Activated naive CD8-positive, alpha-beta T cell treated with anti-CD3 and anti-CD28 coated beads for 36 hours (primary cell): ENCODE results near the gene GNB2. TPM values are rescaled to one million over a fixed set of nuclear protein-coding genes. Genes with fewer than 3 reads are reported as not detected.
A peak's percentile ranks its signal among the peaks of the same experiment; 100 is the strongest.

Experiments
- DNase-seq: peaks from one replicate; pipeline ENCODE4 v3.0.0; 2021
- H3K27ac Mint-ChIP-seq: one replicate; pipeline ENCODE4 v1.8.0; 2022; ENCODE audit warnings: mild to moderate bottlenecking, moderate library complexity, mixed read lengths
- H3K27me3 Mint-ChIP-seq: one replicate; pipeline ENCODE4 v1.8.0; 2022; ENCODE audit warnings: mild to moderate bottlenecking, mixed read lengths
- H3K36me3 Mint-ChIP-seq: one replicate; pipeline ENCODE4 v1.8.0; 2021; ENCODE audit warnings: mild to moderate bottlenecking, mixed read lengths
- H3K4me1 Mint-ChIP-seq: one replicate; pipeline ENCODE4 v1.8.0; 2021; ENCODE audit warnings: mixed read lengths
- H3K4me3 Mint-ChIP-seq: one replicate; pipeline ENCODE4 v1.8.0; 2022; ENCODE audit warnings: mild to moderate bottlenecking, moderate library complexity, mixed read lengths
- H3K9me3 Mint-ChIP-seq: one replicate; pipeline ENCODE4 v1.8.0; 2022; ENCODE audit warnings: mixed read lengths
- total RNA-seq, 2 experiments: library from RNA; stranded (reverse); gene quantifications; one replicate each; pipeline ENCODE4 v1.2.3, GENCODE V29; 2021

The GNB2 gene
- total RNA-seq, 2 experiments from 2014 or later: 200 to 202 TPM

DNA sequence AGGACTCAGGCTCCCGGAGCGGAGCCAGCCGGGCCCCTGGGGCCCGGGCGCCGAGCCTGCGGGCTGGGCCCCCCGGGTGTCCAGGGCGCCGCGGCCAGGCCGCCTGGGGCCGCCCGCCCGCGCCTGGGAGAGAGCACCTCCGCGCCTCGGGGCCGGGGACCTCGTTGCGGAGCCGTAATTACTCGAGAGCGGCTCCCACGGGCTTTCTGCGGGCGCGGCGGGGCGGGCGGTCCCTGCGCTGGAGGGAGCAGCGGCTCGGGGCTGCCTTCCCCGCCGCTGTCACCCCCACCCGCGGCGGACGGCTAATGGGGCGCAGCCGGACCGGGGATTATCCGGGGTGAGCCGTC is 1.5 kb downstream of the GNB2 start:
- Mint-ChIP-seq H3K27ac (no peak overlapping the region), H3K4me1 (peaks cover 20% of the 10 kb centered on the region)
- peak; percentile 52 for DNase-seq

DNA sequence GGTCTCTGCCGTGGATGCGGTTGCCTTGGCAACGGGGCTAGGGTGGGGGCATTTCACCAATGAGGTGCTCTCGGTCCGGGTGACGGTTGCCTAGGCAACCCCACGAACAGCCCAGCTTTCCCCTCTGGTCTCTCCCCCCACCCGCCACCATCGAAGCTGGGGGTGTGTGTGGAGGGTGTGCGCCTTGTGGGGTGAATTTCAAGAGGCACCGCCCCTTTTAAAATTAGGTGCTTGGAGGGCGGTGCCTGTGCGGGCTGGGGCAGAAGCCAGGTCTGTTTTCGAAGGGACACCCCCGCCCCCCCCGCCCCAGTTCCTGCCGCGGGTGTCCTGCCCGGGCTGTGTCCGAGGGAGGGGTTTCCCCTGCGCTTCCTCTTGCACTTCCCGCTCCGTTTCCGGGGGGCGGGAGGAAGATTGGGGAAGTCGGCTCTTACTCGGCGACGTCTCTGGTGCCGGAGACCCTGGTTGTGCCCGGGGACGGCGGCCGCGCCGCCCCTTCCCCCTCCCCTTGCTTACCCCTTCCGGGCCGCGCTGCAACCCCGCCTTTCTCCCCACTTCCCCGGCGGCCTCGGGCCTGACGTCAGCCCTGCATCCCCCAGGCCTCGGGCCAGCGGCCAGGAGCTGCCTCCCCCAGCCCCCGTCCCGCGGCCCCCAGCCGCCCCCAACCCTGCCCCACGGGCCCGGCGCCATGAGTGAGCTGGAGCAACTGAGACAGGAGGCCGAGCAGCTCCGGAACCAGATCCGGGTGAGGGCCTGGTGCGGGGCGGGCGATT is 2.2 kb downstream of the GNB2 start:
- Mint-ChIP-seq H3K27me3 (no peaks in the 10 kb centered on the region), H3K36me3 (peaks cover 20% of the 10 kb centered on the region), H3K4me1 (peaks cover 23% of the 10 kb centered on the region), H3K27ac (peak overlapping the region; percentile 87), H3K9me3 (no peaks in the 10 kb centered on the region), H3K4me3 (peak overlapping the region; percentile 88)
- DNase-seq: peak; percentile 88

More for the DNA sequence above, 1.5 kb downstream of the GNB2 start:
- no peaks in the 10 kb centered on the region for H3K9me3 Mint-ChIP-seq
- H3K4me3 Mint-ChIP-seq: peak overlapping the region; percentile 97
- H3K27me3 Mint-ChIP-seq: no peaks in the 10 kb centered on the region
- H3K36me3 Mint-ChIP-seq: peaks cover 19% of the 10 kb centered on the region

DNA sequence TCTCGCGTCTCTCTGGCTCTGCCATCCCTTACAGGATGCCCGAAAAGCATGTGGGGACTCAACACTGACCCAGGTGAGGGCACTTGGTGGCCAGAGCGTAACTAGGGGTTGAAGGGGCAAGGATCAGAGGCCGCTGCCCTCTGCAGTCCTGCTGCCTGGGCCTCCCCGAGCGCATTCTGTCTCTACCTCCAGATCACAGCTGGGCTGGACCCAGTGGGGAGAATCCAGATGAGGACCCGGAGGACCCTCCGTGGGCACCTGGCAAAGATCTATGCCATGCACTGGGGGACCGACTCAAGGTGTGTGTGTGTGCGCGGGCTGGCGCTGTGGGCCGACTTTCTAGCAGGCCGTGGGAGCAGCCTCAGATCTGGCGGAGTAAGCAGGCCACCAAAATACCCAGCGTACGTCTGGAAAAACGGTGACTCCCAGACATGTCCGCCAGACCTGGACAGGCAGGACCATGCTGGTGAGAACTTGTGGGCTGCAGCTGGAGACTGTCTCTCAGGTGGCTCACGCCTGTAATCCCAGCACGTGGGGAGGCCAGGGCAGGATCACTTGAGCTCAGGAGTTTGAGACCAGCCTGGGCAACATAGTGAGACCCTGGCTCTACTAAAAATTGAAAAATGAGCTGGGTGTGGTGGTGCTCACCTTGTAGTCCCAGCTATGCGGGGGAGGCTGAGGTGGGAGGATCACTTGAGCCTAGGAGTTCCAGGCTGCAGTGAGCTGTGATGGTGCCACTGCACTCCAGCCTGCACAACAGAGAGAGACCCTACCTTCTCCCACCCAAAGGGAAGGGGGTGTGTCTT is 3.2 kb downstream of the GNB2 start:
- Mint-ChIP-seq H3K27ac (peak overlapping the region; percentile 87), H3K9me3 (no peaks in the 10 kb centered on the region), H3K4me1 (peaks cover 25% of the 10 kb centered on the region), H3K36me3 (peaks cover 20% of the 10 kb centered on the region), H3K4me3 (peak overlapping the region; percentile 88), H3K27me3 (no peaks in the 10 kb centered on the region)
- no peak for DNase-seq

DNA sequence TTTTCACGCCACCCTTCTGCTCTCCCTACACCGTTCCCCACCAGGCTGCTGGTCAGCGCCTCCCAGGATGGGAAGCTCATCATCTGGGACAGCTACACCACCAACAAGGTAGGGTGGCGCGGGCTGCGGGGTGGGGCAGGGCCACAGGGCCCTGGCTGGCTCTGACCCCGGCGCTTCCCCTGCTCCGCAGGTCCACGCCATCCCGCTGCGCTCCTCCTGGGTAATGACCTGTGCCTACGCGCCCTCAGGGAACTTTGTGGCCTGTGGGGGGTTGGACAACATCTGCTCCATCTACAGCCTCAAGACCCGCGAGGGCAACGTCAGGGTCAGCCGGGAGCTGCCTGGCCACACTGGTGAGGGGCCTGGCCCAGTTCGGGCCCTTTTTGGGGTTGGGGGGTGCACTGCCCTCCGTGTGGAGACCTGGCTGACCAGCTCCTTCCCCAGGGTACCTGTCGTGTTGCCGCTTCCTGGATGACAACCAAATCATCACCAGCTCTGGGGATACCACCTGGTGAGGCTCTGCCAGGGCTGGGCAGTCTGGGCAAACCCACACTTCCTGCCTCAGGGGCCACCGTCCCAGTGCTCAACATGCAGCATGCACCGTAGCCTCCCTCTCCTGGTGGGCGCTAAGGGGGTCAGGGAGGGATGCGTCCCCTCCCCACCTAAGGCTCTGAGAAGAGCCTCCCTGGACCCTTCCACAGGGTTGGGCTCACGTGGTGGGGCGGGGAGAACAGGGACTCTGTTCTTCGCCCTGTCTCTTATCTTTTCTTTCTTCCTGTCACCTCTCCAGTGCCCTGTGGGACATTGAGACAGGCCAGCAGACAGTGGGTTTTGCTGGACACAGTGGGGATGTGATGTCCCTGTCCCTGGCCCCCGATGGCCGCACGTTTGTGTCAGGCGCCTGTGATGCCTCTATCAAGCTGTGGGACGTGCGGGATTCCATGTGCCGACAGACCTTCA is 4.0 kb downstream of the GNB2 start:
- Mint-ChIP-seq H3K4me1 (peaks cover 28% of the 10 kb centered on the region), H3K27me3 (no peaks in the 10 kb centered on the region), H3K9me3 (no peaks in the 10 kb centered on the region), H3K36me3 (peaks cover 20% of the 10 kb centered on the region), H3K27ac (peak overlapping the region; percentile 69), H3K4me3 (peak overlapping the region; percentile 61)
- no peak for DNase-seq

DNA sequence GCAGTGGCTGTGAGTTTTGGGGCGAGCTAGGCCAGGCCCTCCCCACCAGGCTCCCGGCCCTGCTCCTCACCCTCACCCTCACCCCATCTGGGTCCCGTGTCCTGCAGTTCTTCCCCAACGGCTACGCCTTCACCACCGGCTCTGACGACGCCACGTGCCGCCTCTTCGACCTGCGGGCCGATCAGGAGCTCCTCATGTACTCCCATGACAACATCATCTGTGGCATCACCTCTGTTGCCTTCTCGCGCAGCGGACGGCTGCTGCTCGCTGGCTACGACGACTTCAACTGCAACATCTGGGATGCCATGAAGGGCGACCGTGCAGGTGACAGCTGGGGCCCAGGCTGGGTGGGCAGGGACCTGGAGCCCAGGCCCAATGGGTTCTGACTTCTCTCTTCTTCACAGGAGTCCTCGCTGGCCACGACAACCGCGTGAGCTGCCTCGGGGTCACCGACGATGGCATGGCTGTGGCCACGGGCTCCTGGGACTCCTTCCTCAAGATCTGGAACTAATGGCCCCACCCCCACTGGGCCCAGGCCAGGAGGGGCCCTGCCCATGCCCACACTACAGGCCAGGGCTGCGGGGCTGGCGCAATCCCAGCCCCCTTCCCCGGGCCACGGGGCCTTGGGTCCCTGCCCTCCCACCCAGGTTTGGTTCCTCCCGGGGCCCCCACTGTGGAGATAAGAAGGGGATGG is 4.9 kb downstream of the GNB2 start:
- Mint-ChIP-seq H3K4me3 (no peak overlapping the region), H3K4me1 (peaks cover 28% of the 10 kb centered on the region), H3K9me3 (no peaks in the 10 kb centered on the region), H3K36me3 (peaks cover 20% of the 10 kb centered on the region), H3K27me3 (no peaks in the 10 kb centered on the region), H3K27ac (peak overlapping the region; percentile 69)
- no peak for DNase-seq

DNA sequence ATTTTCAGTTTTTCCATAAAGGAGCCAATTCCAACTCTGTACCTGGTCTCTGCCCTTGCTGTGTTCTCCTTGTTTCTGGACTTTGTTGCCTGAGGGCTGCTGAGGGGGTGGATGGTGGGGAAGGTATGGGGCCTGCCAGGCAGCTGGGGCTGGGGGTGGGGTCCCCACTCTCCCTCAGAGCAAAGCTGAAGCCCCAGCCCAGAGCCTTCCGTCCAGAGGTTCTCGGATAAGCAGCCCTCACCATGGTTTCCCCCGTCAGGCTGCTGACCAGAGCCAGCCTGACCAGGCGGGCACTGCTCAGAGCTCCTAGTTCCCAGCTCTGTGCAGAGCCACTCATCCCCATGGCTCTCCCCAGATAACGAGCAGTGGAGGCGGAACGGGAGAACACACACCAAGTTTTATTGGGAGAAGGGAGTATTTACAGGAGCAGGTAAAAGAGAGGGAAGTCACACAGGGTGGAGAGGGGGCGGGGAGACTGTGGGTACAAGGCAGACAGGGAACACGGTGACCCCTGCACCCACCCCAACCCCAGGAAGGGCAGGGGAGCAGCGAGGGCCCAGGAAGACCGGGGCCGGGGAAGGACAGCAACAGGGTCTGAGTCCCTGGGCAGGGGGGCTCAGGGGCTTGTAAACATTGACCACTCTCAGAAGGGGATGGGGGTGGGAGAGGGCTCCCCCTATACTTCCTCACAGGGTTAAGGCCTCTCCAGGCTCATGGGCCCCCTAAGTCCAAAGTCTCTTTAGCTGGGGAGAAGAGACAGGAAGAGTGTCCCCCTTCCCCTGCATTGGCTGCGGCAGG is 5.8 kb downstream of the GNB2 start:
- DNase-seq: no peak
- Mint-ChIP-seq H3K27me3 (no peaks in the 10 kb centered on the region), H3K4me1 (peaks cover 28% of the 10 kb centered on the region), H3K9me3 (no peaks in the 10 kb centered on the region), H3K36me3 (peaks cover 20% of the 10 kb centered on the region), H3K4me3 (no peak overlapping the region), H3K27ac (peak overlapping the region; percentile 39)

DNA sequence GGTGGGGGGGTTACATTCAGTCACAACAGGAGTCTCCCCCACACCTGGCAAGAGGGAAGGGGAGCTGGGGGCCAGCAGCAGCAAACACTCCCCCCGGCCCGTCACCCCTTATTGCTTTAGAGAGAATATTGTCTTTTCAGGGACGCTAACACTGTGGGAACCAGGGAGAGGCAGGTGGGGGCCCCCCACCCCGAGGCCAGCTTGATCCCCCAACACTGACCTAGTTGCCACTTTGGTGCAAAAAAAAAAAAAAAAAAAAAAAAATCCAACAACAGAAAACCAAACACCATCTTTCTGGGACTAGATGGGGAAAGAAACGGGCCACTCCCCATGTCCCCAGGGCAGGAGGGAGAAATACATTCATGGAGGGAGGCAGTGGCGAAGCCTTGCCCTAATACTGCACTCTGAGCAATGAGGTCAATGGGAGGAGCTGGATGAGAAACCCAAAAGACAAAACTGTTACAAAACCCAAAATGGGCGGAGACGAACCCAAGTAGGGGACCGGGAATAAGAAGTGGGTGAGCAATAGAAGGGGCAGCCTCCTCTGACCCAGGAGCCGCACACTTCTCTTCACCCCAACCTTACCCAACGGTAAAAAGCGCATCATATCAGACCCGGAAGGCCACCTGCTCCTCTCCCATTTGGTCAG is 6.5 kb downstream of the GNB2 start:
- H3K27ac Mint-ChIP-seq: peak overlapping the region; percentile 9

DNA sequence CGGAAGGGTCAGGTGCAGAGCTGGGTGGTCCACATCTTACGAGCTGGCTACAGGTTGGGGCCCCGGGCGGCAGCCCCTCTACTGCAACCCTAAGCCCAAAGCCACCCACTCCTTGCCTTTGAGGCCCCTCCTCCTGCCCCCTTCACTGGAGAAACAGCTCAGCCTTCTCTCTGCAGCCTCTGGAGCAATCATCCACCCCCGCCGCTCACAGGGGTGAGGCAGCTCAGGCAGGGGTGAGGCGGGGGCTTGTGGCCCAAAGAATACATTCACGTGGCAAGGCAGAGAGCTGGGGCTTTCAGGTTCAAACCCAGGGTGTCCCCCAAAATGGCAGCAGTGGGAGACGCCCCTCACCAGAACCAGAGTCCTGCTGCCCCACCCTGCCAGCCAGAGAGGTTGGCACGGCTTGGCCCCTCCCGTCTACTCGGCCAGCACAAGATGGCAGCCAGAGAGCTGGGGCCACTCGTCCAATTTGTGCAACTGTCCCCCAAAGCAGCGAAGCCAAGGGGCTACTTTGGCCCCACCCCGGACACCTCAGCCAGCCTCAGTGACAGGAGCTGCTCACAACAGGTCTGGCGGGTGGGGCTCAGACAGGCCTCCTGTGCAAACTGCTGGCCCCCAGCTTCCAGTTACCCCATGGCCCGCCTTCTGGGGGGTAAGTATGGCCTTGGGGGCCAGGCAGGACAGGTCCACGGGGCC is 7.2 kb downstream of the GNB2 start:
- peaks cover 20% of the 10 kb centered on the region for H3K36me3 Mint-ChIP-seq
- H3K27me3 Mint-ChIP-seq: no peaks in the 10 kb centered on the region
- no peak overlapping the region for H3K27ac Mint-ChIP-seq
- H3K4me1 Mint-ChIP-seq: peaks cover 28% of the 10 kb centered on the region
- no peak for DNase-seq
- H3K9me3 Mint-ChIP-seq: no peaks in the 10 kb centered on the region
- no peak overlapping the region for H3K4me3 Mint-ChIP-seq

More for the DNA sequence above, 6.5 kb downstream of the GNB2 start:
- H3K9me3 Mint-ChIP-seq: no peaks in the 10 kb centered on the region
- H3K4me1 Mint-ChIP-seq: peaks cover 28% of the 10 kb centered on the region
- no peaks in the 10 kb centered on the region for H3K27me3 Mint-ChIP-seq
- H3K36me3 Mint-ChIP-seq: peaks cover 20% of the 10 kb centered on the region
- no peak overlapping the region for H3K4me3 Mint-ChIP-seq
- DNase-seq: no peak

DNA sequence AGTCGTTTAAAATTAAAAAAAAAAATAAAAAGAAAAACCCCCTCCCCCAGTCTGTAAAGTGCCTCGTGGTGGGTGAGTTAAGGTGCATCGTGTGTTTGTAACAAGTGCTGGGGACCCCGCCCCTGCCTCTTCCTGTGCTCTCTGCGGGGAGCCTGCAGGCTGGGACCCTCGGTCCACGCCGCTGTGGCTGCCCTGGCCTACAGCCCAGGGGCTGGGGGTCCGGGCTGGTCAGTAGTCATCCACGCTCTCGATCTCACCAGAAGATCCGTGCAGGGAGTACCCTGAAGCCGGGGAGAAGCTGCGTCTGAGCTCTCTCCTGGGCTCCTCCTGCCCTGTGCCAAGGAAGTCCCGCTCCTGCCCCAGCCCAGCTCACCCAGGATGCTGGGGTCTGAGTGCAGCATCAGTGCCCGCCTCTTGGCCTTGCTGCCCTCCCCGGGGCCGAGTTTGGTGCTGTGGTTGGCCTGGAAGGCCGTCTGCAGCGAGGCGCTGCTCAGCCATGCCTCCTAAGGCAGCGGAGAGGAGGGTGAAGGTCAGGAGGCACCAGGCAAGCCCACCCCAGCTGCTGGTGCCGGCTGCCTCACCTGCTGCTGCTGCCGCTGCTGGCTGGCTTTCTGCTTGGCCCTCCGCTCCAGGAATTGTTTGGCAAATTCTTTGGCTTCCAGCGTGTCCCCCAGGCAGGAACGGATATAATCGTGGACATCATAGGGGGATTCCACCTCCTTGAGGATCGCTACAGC is 8.1 kb downstream of the GNB2 start:
- H3K9me3 Mint-ChIP-seq: no peaks in the 10 kb centered on the region
- no peak for DNase-seq
- no peak overlapping the region for H3K4me3 Mint-ChIP-seq
- H3K27ac Mint-ChIP-seq: no peak overlapping the region
- no peaks in the 10 kb centered on the region for H3K27me3 Mint-ChIP-seq
- peaks cover 24% of the 10 kb centered on the region for H3K4me1 Mint-ChIP-seq
- peaks cover 15% of the 10 kb centered on the region for H3K36me3 Mint-ChIP-seq

DNA sequence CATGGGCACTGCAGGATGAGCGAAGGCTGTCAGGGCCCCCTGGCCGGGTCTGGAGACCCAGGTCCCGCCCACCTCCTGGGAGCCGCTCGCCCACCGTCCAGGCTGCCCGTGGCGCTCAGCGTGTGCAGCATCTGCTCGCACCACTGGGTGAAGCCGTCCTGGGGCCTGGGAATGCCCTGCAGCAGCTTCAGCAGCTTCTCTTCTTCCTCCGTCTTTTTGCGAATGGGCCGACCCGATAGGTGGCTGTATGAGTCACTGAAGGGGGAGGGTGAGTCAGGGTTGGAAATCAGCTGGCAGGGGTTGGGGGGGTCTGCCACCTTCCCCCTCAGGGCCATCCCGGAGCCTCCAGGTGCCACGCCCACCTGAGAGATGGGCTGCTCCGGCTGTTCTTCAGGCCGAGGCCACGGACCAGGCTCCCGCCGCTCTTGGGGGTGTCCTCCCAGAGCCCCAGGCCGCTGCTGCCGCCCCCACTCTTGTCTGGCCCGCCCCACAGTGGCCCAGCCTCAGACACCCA is 8.7 kb downstream of the GNB2 start:
- no peak overlapping the region for H3K27ac Mint-ChIP-seq
- H3K27me3 Mint-ChIP-seq: no peaks in the 10 kb centered on the region
- H3K4me3 Mint-ChIP-seq: no peak overlapping the region
- no peaks in the 10 kb centered on the region for H3K9me3 Mint-ChIP-seq
- H3K4me1 Mint-ChIP-seq: peaks cover 20% of the 10 kb centered on the region
- H3K36me3 Mint-ChIP-seq: peaks cover 14% of the 10 kb centered on the region
- no peak for DNase-seq

DNA sequence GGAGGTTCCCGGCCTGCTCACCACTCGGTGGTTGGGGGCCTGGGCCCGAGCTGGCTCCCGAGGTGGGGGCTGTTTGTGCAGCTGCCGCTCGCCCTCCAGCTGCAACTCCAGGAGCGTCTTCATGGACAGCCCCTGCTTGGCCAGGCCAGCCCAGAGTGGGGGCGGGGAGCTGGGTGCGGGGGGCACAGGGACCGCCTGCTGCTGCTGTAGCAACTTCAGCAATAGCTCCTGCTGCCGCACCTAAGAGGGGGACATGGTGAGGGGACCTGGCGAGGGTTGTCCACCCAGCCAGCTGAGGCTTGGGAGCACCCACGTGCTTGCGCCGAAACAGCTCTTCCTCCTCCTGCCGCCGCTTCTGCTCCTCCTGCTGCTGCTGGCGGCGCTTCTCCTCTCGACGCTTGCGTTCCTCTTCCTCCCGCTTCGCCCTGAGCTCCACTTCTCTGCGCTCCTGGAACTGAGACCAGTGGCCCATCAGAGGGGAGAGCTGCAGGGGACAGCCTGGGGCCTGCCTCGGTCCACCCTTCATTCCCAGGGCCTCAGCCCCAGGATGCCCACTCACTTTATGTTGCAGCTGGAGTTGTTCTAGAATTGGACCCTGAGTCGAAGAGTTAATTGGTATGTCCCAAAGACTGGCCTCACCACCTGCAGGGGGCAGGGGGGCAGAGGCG is 9.6 kb downstream of the GNB2 start:
- H3K27ac Mint-ChIP-seq: no peak overlapping the region
- H3K27me3 Mint-ChIP-seq: no peaks in the 10 kb centered on the region
- no peak for DNase-seq
- H3K4me3 Mint-ChIP-seq: no peak overlapping the region
- peaks cover 9% of the 10 kb centered on the region for H3K36me3 Mint-ChIP-seq
- H3K4me1 Mint-ChIP-seq: peaks cover 18% of the 10 kb centered on the region
- no peaks in the 10 kb centered on the region for H3K9me3 Mint-ChIP-seq
